Measurements from ENCODE around the gene PALB2. TPM values are rescaled to one million over a fixed set of nuclear protein-coding genes. Genes with fewer than 3 reads are reported as not detected.

PALB2 gene
- total and polyA plus RNA-seq, 2 of the 13 experiments (the other 11 are each of a cell fraction or from before 2014, with no cell fraction given), result 12.1 to 40.9 TPM

GRCh38 chr16:23678430-23679273, 37.5 kb upstream of the PALB2 start, which contains the start of gene PLK1:
Gene PLK1 (plus strand): TSS chr16:23678889. CDS start chr16:23678933, 44 bp downstream.
- 3% methylated on average over 64 of the region's 75 CpGs for WGBS (ENCODE audit: low lambda C conversion rate)
- 0 out of 2 replicates have a peak, but pooled peaks have one; percentile 16 for TF ChIP-seq ZNF660 (CRISPR knock-in tag; IDR thresholded peaks at IDR 0.05; ENCODE audit: borderline replicate concordance, low read depth)
- TF ChIP-seq MAF1 (CRISPR knock-in tag; IDR thresholded peaks at IDR 0.05; ENCODE audit: borderline replicate concordance), result no peak; the same call in 1 of the 2 replicates
- TF ChIP-seq, protein P1, sequence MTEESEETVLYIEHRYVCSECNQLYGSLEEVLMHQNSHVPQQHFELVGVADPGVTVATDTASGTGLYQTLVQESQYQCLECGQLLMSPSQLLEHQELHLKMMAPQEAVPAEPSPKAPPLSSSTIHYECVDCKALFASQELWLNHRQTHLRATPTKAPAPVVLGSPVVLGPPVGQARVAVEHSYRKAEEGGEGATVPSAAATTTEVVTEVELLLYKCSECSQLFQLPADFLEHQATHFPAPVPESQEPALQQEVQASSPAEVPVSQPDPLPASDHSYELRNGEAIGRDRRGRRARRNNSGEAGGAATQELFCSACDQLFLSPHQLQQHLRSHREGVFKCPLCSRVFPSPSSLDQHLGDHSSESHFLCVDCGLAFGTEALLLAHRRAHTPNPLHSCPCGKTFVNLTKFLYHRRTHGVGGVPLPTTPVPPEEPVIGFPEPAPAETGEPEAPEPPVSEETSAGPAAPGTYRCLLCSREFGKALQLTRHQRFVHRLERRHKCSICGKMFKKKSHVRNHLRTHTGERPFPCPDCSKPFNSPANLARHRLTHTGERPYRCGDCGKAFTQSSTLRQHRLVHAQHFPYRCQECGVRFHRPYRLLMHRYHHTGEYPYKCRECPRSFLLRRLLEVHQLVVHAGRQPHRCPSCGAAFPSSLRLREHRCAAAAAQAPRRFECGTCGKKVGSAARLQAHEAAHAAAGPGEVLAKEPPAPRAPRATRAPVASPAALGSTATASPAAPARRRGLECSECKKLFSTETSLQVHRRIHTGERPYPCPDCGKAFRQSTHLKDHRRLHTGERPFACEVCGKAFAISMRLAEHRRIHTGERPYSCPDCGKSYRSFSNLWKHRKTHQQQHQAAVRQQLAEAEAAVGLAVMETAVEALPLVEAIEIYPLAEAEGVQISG (CRISPR knock-in tag; IDR thresholded peaks at IDR 0.05), result peak; percentile 94
- TF ChIP-seq, protein P2, sequence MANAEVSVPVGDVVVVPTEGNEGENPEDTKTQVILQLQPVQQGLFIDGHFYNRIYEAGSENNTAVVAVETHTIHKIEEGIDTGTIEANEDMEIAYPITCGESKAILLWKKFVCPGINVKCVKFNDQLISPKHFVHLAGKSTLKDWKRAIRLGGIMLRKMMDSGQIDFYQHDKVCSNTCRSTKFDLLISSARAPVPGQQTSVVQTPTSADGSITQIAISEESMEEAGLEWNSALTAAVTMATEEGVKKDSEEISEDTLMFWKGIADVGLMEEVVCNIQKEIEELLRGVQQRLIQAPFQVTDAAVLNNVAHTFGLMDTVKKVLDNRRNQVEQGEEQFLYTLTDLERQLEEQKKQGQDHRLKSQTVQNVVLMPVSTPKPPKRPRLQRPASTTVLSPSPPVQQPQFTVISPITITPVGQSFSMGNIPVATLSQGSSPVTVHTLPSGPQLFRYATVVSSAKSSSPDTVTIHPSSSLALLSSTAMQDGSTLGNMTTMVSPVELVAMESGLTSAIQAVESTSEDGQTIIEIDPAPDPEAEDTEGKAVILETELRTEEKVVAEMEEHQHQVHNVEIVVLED (CRISPR knock-in tag; IDR thresholded peaks at IDR 0.05; ENCODE audit: borderline replicate concordance), result peak; percentile 87
- TF ChIP-seq MTF1 (CRISPR knock-in tag; IDR thresholded peaks at IDR 0.05), result no peak
- TF ChIP-seq KDM3A (CRISPR knock-in tag; IDR thresholded peaks at IDR 0.05; ENCODE audit: low read depth), result peak; percentile 91
- TF ChIP-seq SRF (IDR thresholded peaks at IDR 0.05; ENCODE audit: low read depth, low read length), result no peak
- TF ChIP-seq DPF2 (CRISPR knock-in tag; IDR thresholded peaks at IDR 0.05; ENCODE audit: borderline replicate concordance, low read depth), result no peak
- TF ChIP-seq SRSF1 (optimal IDR thresholded peaks at IDR 0.05; ENCODE audit: low read depth, low read length), result peak; percentile 74
- TF ChIP-seq ZNF317 (CRISPR knock-in tag; IDR thresholded peaks at IDR 0.05), result 0 out of 2 replicates have a peak, but pooled peaks have one; percentile 80
- TF ChIP-seq POLR2G (IDR thresholded peaks at IDR 0.05; ENCODE audit: low read depth, low read length), result peak; percentile 93
- TF ChIP-seq ARNTL (CRISPR knock-in tag; IDR thresholded peaks at IDR 0.05), result peak; percentile 86
- peak; percentile 100 for TF ChIP-seq ZFP36L1 (CRISPR knock-in tag; IDR thresholded peaks at IDR 0.05)
- TF ChIP-seq ZNF30 (CRISPR knock-in tag; IDR thresholded peaks at IDR 0.05), result no peak
- TF ChIP-seq ZFP90 (CRISPR knock-in tag; IDR thresholded peaks at IDR 0.05; ENCODE audit: borderline replicate concordance), result peak; percentile 76; the same call in 1 of the 2 replicates
- TF ChIP-seq MTA1 (CRISPR knock-in tag; IDR thresholded peaks at IDR 0.05; ENCODE audit: borderline replicate concordance), result peak; percentile 67; the same call in 1 of the 2 replicates
- peak; percentile 98 for TF ChIP-seq TARDBP (CRISPR knock-in tag; IDR thresholded peaks at IDR 0.05)
- TF ChIP-seq NCOR1 (IDR thresholded peaks at IDR 0.05; ENCODE audit: borderline replicate concordance, low read length), result peak; percentile 85
- TF ChIP-seq MAX (IDR thresholded peaks at IDR 0.05), result peak; percentile 98

More at GRCh38 chr16:23678430-23679273, 37.5 kb upstream of the PALB2 start, which contains the start of gene PLK1:
- Histone ChIP-seq H3K4me3 (replicated peaks in 1 of 3; ENCODE audit: insufficient read depth in 1 of 3, low read depth in 2 of 3, low read length in 3 of 3) (peak within 1 kb of the TSS; percentile 94 to 97 (median 95)), H3K4me2 (ENCODE audit: low read depth, low read length) (peak within 1 kb of the TSS; percentile 99), H3K4me1 (ENCODE audit: insufficient read depth, low read length) (peaks cover 67% of the 10 kb centered on the region), H3K27me3 (ENCODE audit: control insufficient read depth in 1 of 2, insufficient read depth in 2 of 2, low read length in 2 of 2) (no peaks in the 10 kb centered on the region; a peak in 1 of 5 replicates), H3K9me3 (ENCODE audit: low read length) (no peaks in the 10 kb centered on the region), H2AFZ (ENCODE audit: low read length) (peak within 1 kb of the TSS; percentile 4), H4K20me1 (ENCODE audit: insufficient read depth, low read length) (peaks cover 6% of the 10 kb centered on the region; the same call in 1 of the 2 replicates), H3K27ac (ENCODE audit: extremely low read length, insufficient read depth, low read length) (peak within 1 kb of the TSS; percentile 75), H3K9ac (ENCODE audit: insufficient read depth, low read depth, low read length) (peak within 1 kb of the TSS; percentile 90), H3K36me3 (replicated peaks in 1 of 2; ENCODE audit: control insufficient read depth in 1 of 2, insufficient read depth in 2 of 2, low read length in 2 of 2) (peaks cover 27 to 35% of the 10 kb centered on the region in 2 experiments), H3K79me2 (ENCODE audit: insufficient read depth, low read length) (peaks cover 44% of the 10 kb centered on the region)
- ATAC-seq, result peak; percentile 89
- DNase-seq (ENCODE audit: low spot score), result peak; percentile 90
- ChIA-PET CTCF (ENCODE audit: low intra/inter-chr PET ratio, low total read pairs) (interaction anchor here (1.1 kb wide), 1 partner anchor 49 kb away, joined by 3 read pairs; no protein-coding TSS in a partner anchor), POLR2A (interaction anchor here (1.0 to 3.7 kb wide), 3 partner anchors 16 to 140 kb away, joined by 3 to 20 read pairs (median 5); partner anchors contain the start of genes DCTN5 and PALB2)
- intact Hi-C loops (cut with micrococcal nuclease; ENCODE audit: unreplicated experiment), result loop anchor here (2.0 kb wide), 2 partner anchors 38 to 50 kb away; partner anchors contain the start of genes DCTN5 and PALB2
- peak; percentile 40 for FAIRE-seq
- in situ Hi-C loops (cut with HindIII; ENCODE audit: extremely low pct_ligation_motif_present, low pct_unique_long_range_greater_than_20kb), result no loop called here
- no TSS peak for BruUV-seq (replicated peaks)

Measured in HepG2 (cell line).